HepG2 (cell line): ENCODE data around the gene ASH1L. TPM values are rescaled to one million over a fixed set of nuclear protein-coding genes. Genes with fewer than 3 reads are reported as not detected.

Experiments used
- AGO1 ChIP-seq: fragments of 200-400 bp; formaldehyde crosslinking; IDR thresholded peaks from 2 replicates; pipeline ENCODE4 v1.6.1; 2017; ENCODE audit warnings: mild to moderate bottlenecking, low read depth, low read length, moderate library complexity; ENCODE audit not compliant: poor library complexity, severe bottlenecking
- ATF7-NPFF ChIP-seq: sonication (generic); formaldehyde crosslinking; IDR thresholded peaks from 2 replicates; pipeline ENCODE4 v1.8.1; 2023; ENCODE audit warnings: mild to moderate bottlenecking, low read depth, missing genetic modification reagents, moderate library complexity
- E2F5 ChIP-seq: sonication (generic); formaldehyde crosslinking; conservative IDR thresholded peaks from 2 replicates; pipeline ENCODE4 v1.4.0; 2020; ENCODE audit warnings: missing genetic modification reagents
- EP300 ChIP-seq, 3 experiments: sonication (generic) in 1 of 3; formaldehyde crosslinking in 1 of 3; IDR thresholded peaks; 2 replicates each; pipeline versions ENCODE4 v1.5.1 to v1.6.1; 2011 to 2020; ENCODE audit warnings: low read depth in 2 of 3, low read length in 2 of 3, borderline replicate concordance in 1 of 3, improper control_type of control experiment in 1 of 3, mild to moderate bottlenecking in 1 of 3, missing genetic modification reagents in 1 of 3, moderate library complexity in 1 of 3
- HNRNPH1 ChIP-seq: fragments of 200-400 bp; formaldehyde crosslinking; optimal IDR thresholded peaks from 2 replicates; pipeline ENCODE3; 2017; ENCODE audit warnings: mild to moderate bottlenecking, low read depth, low read length
- HOMEZ ChIP-seq: IDR thresholded peaks from 2 replicates; pipeline ENCODE4 v1.6.1; 2016; ENCODE audit warnings: low read depth
- HOXA9 ChIP-seq: sonication (generic); formaldehyde crosslinking; IDR thresholded peaks from 2 replicates; pipeline ENCODE4 v1.8.1; 2022; ENCODE audit warnings: missing genetic modification reagents, mild to moderate bottlenecking, moderate library complexity, borderline replicate concordance
- MED1 ChIP-seq: sonication (generic); formaldehyde crosslinking; IDR thresholded peaks from 2 replicates; pipeline ENCODE4 v1.4.0; 2020; ENCODE audit warnings: missing genetic modification reagents
- NAIF1 ChIP-seq: sonication (generic); formaldehyde crosslinking; IDR thresholded peaks from 2 replicates; pipeline ENCODE4 v1.5.0; 2020; ENCODE audit warnings: mild to moderate bottlenecking, missing genetic modification reagents, borderline replicate concordance
- PLSCR1 ChIP-seq: sonication (generic); formaldehyde crosslinking; IDR thresholded peaks from 2 replicates; pipeline ENCODE4 v1.5.0; 2020; ENCODE audit warnings: missing genetic modification reagents, mild to moderate bottlenecking, borderline replicate concordance
- SAP130 ChIP-seq: IDR thresholded peaks from 2 replicates; pipeline ENCODE4 v1.6.1; 2016; ENCODE audit warnings: low read depth
- SMAD9 ChIP-seq: sonication (generic); formaldehyde crosslinking; IDR thresholded peaks from 2 replicates; pipeline ENCODE4 v1.5.1; 2020; ENCODE audit warnings: mild to moderate bottlenecking, missing genetic modification reagents
- TAF15 ChIP-seq: fragments of 200-400 bp; formaldehyde crosslinking; IDR thresholded peaks from one replicate; pipeline ENCODE4 v1.6.1; 2018; ENCODE audit warnings: mild to moderate bottlenecking, low read depth, low read length; ENCODE audit not compliant: poor library complexity, severe bottlenecking
- XBP1 ChIP-seq: sonication (generic); formaldehyde crosslinking; IDR thresholded peaks from 2 replicates; pipeline ENCODE4 v1.5.0; 2020; ENCODE audit warnings: missing genetic modification reagents
- ZBTB38 ChIP-seq: sonication (generic); formaldehyde crosslinking; IDR thresholded peaks from 2 replicates; pipeline ENCODE4 v1.5.1; 2020; ENCODE audit warnings: mild to moderate bottlenecking, missing genetic modification reagents
- ZHX1 ChIP-seq: sonication (generic); formaldehyde crosslinking; IDR thresholded peaks from 2 replicates; pipeline ENCODE4 v1.8.1; 2022; ENCODE audit warnings: low read depth, mild to moderate bottlenecking, missing genetic modification reagents
- ZNF205 ChIP-seq: IDR thresholded peaks from 2 replicates; pipeline ENCODE4 v1.6.1; 2018; ENCODE audit warnings: missing biosample characterization, missing genetic modification reagents
- ZNF367 ChIP-seq: sonication (generic); formaldehyde crosslinking; IDR thresholded peaks from 2 replicates; pipeline ENCODE4 v1.4.0; 2020; ENCODE audit warnings: missing genetic modification reagents, borderline replicate concordance
- ZNF431 ChIP-seq: sonication (generic); formaldehyde crosslinking; IDR thresholded peaks from 2 replicates; pipeline ENCODE4 v1.9.0; 2022; ENCODE audit warnings: missing genetic modification reagents, low read depth, mild to moderate bottlenecking, borderline replicate concordance
- ZNF543 ChIP-seq: sonication (generic); formaldehyde crosslinking; IDR thresholded peaks from 2 replicates; pipeline ENCODE4 v1.4.0; 2020; ENCODE audit warnings: mild to moderate bottlenecking, missing genetic modification reagents
- ZNF550 ChIP-seq: sonication (generic); formaldehyde crosslinking; IDR thresholded peaks from 2 replicates; pipeline ENCODE4 v1.4.0; 2020; ENCODE audit warnings: mild to moderate bottlenecking, missing genetic modification reagents, borderline replicate concordance
- ZNF564 ChIP-seq: sonication (generic); formaldehyde crosslinking; IDR thresholded peaks from 2 replicates; pipeline ENCODE4 v1.8.1; 2023; ENCODE audit warnings: mild to moderate bottlenecking, missing genetic modification reagents
- ZNF605 ChIP-seq: sonication (generic); formaldehyde crosslinking; IDR thresholded peaks from 2 replicates; pipeline ENCODE4 v1.8.0; 2022; ENCODE audit warnings: mild to moderate bottlenecking, missing genetic modification reagents
- ZNF670 ChIP-seq: sonication (generic); formaldehyde crosslinking; IDR thresholded peaks from 2 replicates; pipeline ENCODE4 v1.8.0; 2022; ENCODE audit warnings: mild to moderate bottlenecking, missing genetic modification reagents, borderline replicate concordance
- ZNF781 ChIP-seq: sonication (generic); formaldehyde crosslinking; IDR thresholded peaks from 2 replicates; pipeline ENCODE4 v1.5.1; 2020; ENCODE audit warnings: borderline replicate concordance, mild to moderate bottlenecking, missing genetic modification reagents; ENCODE audit errors: not compliant biosample characterization
- ZSCAN9 ChIP-seq: IDR thresholded peaks from 2 replicates; pipeline ENCODE4 v1.6.1; 2016; ENCODE audit warnings: borderline replicate concordance
- polyA plus RNA-seq, 8 experiments: library from polyadenylated mRNA; depleted of rRNA in 3 of 8; stranded (reverse) in 7 of 8; unstranded in 1 of 8; fragments of >200 nt; fragmentation: Illumina TruSeq in 4 of 8; extraction: Trizol in 4 of 8; gene quantifications; 2 replicates each; pipeline versions ENCODE4 v1.2.1 to v1.2.3, GENCODE V29; 2011 to 2016; ENCODE audit warnings: low read depth in 4 of 8, missing spikeins in 1 of 8, mixed read lengths in 1 of 8; ENCODE audit not compliant: insufficient read depth in 1 of 8
- total RNA-seq, 5 experiments: library from RNA; depleted of rRNA; stranded (reverse); fragments of >200 nt; fragmentation: Illumina TruSeq; extraction: Trizol; gene quantifications; 2 replicates each; pipeline ENCODE4 v1.2.3, GENCODE V29; 2016; ENCODE audit warnings: low read depth in 1 of 5

The ASH1L gene
- total and polyA plus RNA-seq, 2 of the 13 experiments (the other 11 are each of a cell fraction or from before 2014, with no cell fraction given) = 10.2 to 15.3 TPM

GRCh38 chr1:155286544-155286943, 276.1 kb downstream of the ASH1L start (continued):
- TF ChIP-seq AGO1 = no peak
- no peak for TF ChIP-seq ZNF605 (CRISPR knock-in tag)
- no peak for TF ChIP-seq ZNF781
- no peak for TF ChIP-seq HOXA9 (CRISPR knock-in tag)
- no peak for TF ChIP-seq PLSCR1 (CRISPR knock-in tag)
- peak in 1 of 2 experiments; percentile 59; a peak in 2 of 4 replicates for TF ChIP-seq EP300 (IDR thresholded peaks at IDR 0.05; ENCODE audit: low read depth in 2 of 2, low read length in 2 of 2)
- no peak for TF ChIP-seq EP300 (CRISPR knock-in tag; IDR thresholded peaks at IDR 0.05; ENCODE audit: borderline replicate concordance)
- no peak for TF ChIP-seq ZNF431
- TF ChIP-seq ZNF543 (CRISPR knock-in tag) = no peak
- no peak for TF ChIP-seq NAIF1 (CRISPR knock-in tag)
- no peak for TF ChIP-seq ZNF550
- TF ChIP-seq E2F5 = no peak
- TF ChIP-seq ZNF670 (CRISPR knock-in tag) = no peak
- TF ChIP-seq HOMEZ (CRISPR knock-in tag) = no peak
- peak; percentile 41; the same call in 1 of the 2 replicates for TF ChIP-seq MED1
- TF ChIP-seq XBP1 (CRISPR knock-in tag) = no peak
- no peak for TF ChIP-seq ZHX1 (CRISPR knock-in tag)
- TF ChIP-seq ZNF205 (CRISPR knock-in tag) = no peak
- TF ChIP-seq TAF15 = no peak
- TF ChIP-seq ZNF367 (CRISPR knock-in tag) = no peak
- no peak for TF ChIP-seq HNRNPH1
- TF ChIP-seq ZNF564 (CRISPR knock-in tag) = no peak
- TF ChIP-seq ZSCAN9 (CRISPR knock-in tag) = no peak
- no peak for TF ChIP-seq ATF7-NPFF (CRISPR knock-in tag)
- TF ChIP-seq ZBTB38 (CRISPR knock-in tag) = no peak
- TF ChIP-seq SMAD9 (CRISPR knock-in tag) = no peak
- peak; percentile 48 for TF ChIP-seq SAP130 (CRISPR knock-in tag)
